Muscle of leg (tissue), 11 donors: ENCODE data around the gene KLK12. TPM values are rescaled to one million over a fixed set of nuclear protein-coding genes. Genes with fewer than 3 reads are reported as not detected.

Source experiments
- DNase-seq: peaks from one replicate; pipeline ENCODE4 v3.0.0; 2013
- H3K27ac ChIP-seq: one replicate; pipeline ENCODE4 v1.5.1; 2013; ENCODE audit warnings: mild to moderate bottlenecking, low read length, control low read depth
- H3K27me3 ChIP-seq: one replicate; pipeline ENCODE4 v1.6.1; 2013; ENCODE audit warnings: low read length; ENCODE audit not compliant: control insufficient read depth, insufficient read depth
- H3K36me3 ChIP-seq: one replicate; pipeline ENCODE4 v1.6.1; 2013; ENCODE audit warnings: low read length; ENCODE audit not compliant: control insufficient read depth, insufficient read depth
- H3K4me1 ChIP-seq: one replicate; pipeline ENCODE4 v1.6.1; 2013; ENCODE audit warnings: low read length; ENCODE audit not compliant: control insufficient read depth, insufficient read depth
- H3K4me3 ChIP-seq: one replicate; pipeline ENCODE4 v1.5.1; 2013; ENCODE audit warnings: low read length, control low read depth
- H3K9me3 ChIP-seq: replicated peaks from 2 replicates; pipeline ENCODE4 v1.6.1; 2013; ENCODE audit warnings: low read depth, low read length; ENCODE audit not compliant: control insufficient read depth
- WGBS: methylation state at CpG from one replicate; pipeline ENCODE4 v1.1.5; 2013; ENCODE audit warnings: missing lambda C conversion rate; ENCODE audit not compliant: insufficient coverage; 5-methylcytosine and 5-hydroxymethylcytosine counted together
- polyA plus RNA-seq, 8 donors: library from polyadenylated mRNA; unstranded; fragments of 120-200 nt; gene quantifications; one replicate each; pipeline versions ENCODE4 v1.2.1 to v1.2.3, GENCODE V29; 2013; ENCODE audit warnings: inconsistent platforms in 1 of 8, low replicate concordance in 1 of 8; ENCODE audit not compliant: insufficient read length in 8 of 8, insufficient read depth in 1 of 8
- total RNA-seq: library from RNA; stranded (reverse); fragments of 120-200 nt; gene quantifications from one replicate; pipeline ENCODE4 v1.2.4, GENCODE V29; 2013

Gene KLK12
- total and polyA plus RNA-seq, 9 donors = not detected

- DNase-seq = no peak
- H3K9me3 ChIP-seq = no peaks in the 10 kb centered on the region
- peaks cover 6% of the 10 kb centered on the region for H3K27me3 ChIP-seq
- H3K4me1 ChIP-seq = no peaks in the 10 kb centered on the region
- H3K27ac ChIP-seq = no peak overlapping the region
- no peaks in the 10 kb centered on the region for H3K36me3 ChIP-seq
- H3K4me3 ChIP-seq = no peak overlapping the region
- no CpG with 5 or more reads among the region's 7 CpGs for WGBS
Observed at GRCh38 chr19:51059715-51060114, 24.9 kb upstream of the KLK12 start.

GRCh38 chr19:51055866-51056265 is 21.1 kb upstream of the KLK12 start:
- Histone ChIP-seq H3K4me1 (no peaks in the 10 kb centered on the region), H3K4me3 (no peak overlapping the region), H3K9me3 (no peaks in the 10 kb centered on the region), H3K27ac (no peak overlapping the region), H3K27me3 (no peaks in the 10 kb centered on the region), H3K36me3 (no peaks in the 10 kb centered on the region)
- no peak for DNase-seq

GRCh38 chr19:51047031-51047335 is 12.2 kb upstream of the KLK12 start:
- no peaks in the 10 kb centered on the region for H3K4me1 ChIP-seq
- H3K27me3 ChIP-seq = no peaks in the 10 kb centered on the region
- H3K27ac ChIP-seq = no peak overlapping the region
- no peaks in the 10 kb centered on the region for H3K9me3 ChIP-seq
- H3K4me3 ChIP-seq = no peak overlapping the region
- no peaks in the 10 kb centered on the region for H3K36me3 ChIP-seq
- DNase-seq = no peak
- 10% methylated on average over 2 of the region's 4 CpGs for WGBS

- H3K9me3 ChIP-seq = no peaks in the 10 kb centered on the region
- H3K4me1 ChIP-seq = no peaks in the 10 kb centered on the region
- no peaks in the 10 kb centered on the region for H3K27me3 ChIP-seq
- DNase-seq = no peak
- H3K4me3 ChIP-seq = no peak overlapping the region
- 69% methylated on average over 8 of the region's 11 CpGs for WGBS
- H3K27ac ChIP-seq = no peak overlapping the region
- no peaks in the 10 kb centered on the region for H3K36me3 ChIP-seq
Observed at GRCh38 chr19:51044327-51044726, 9.5 kb upstream of the KLK12 start.

- no peaks in the 10 kb centered on the region for H3K36me3 ChIP-seq
- WGBS = 93% methylated on average over 7 of the region's 9 CpGs
- H3K27ac ChIP-seq = no peak overlapping the region
- no peaks in the 10 kb centered on the region for H3K4me1 ChIP-seq
- H3K27me3 ChIP-seq = no peaks in the 10 kb centered on the region
- no peak overlapping the region for H3K4me3 ChIP-seq
- DNase-seq = no peak
- H3K9me3 ChIP-seq = no peaks in the 10 kb centered on the region
Observed at GRCh38 chr19:51043497-51043896, 8.7 kb upstream of the KLK12 start.

GRCh38 chr19:51040151-51040550 is 5.3 kb upstream of the KLK12 start:
- no peaks in the 10 kb centered on the region for H3K4me1 ChIP-seq
- no peak for DNase-seq
- H3K27ac ChIP-seq = no peak overlapping the region
- no peaks in the 10 kb centered on the region for H3K9me3 ChIP-seq
- no peaks in the 10 kb centered on the region for H3K36me3 ChIP-seq
- H3K4me3 ChIP-seq = no peak overlapping the region
- WGBS = no CpG with 5 or more reads among the region's 6 CpGs
- no peaks in the 10 kb centered on the region for H3K27me3 ChIP-seq

- no peak for DNase-seq
- Histone ChIP-seq H3K9me3 (no peaks in the 10 kb centered on the region), H3K4me3 (no peak overlapping the region), H3K4me1 (no peaks in the 10 kb centered on the region), H3K36me3 (no peaks in the 10 kb centered on the region), H3K27ac (no peak overlapping the region), H3K27me3 (peaks cover 2% of the 10 kb centered on the region)
- WGBS = 54% methylated on average over 6 of the region's 9 CpGs
Observed at GRCh38 chr19:51036519-51036918, 1.7 kb upstream of the KLK12 start.

- WGBS = 90% methylated on average over 28 of the region's 28 CpGs
- Histone ChIP-seq H3K36me3 (no peaks in the 10 kb centered on the region), H3K4me3 (no peak overlapping the region), H3K27me3 (peaks cover 6% of the 10 kb centered on the region), H3K4me1 (no peaks in the 10 kb centered on the region), H3K9me3 (no peaks in the 10 kb centered on the region), H3K27ac (no peak overlapping the region)
- no peak for DNase-seq
Observed at GRCh38 chr19:51031880-51032225, 2.9 kb downstream of the KLK12 start.

GRCh38 chr19:51031220-51031879 is 3.5 kb downstream of the KLK12 start:
- H3K4me3 ChIP-seq = no peak overlapping the region
- no peak overlapping the region for H3K27ac ChIP-seq
- no peaks in the 10 kb centered on the region for H3K36me3 ChIP-seq
- no peak for DNase-seq
- H3K9me3 ChIP-seq = no peaks in the 10 kb centered on the region
- 89% methylated on average over 4 of the region's 7 CpGs for WGBS
- H3K27me3 ChIP-seq = peaks cover 6% of the 10 kb centered on the region
- H3K4me1 ChIP-seq = no peaks in the 10 kb centered on the region

GRCh38 chr19:51030631-51031030 is 4.2 kb downstream of the KLK12 start:
- 81% methylated on average over 13 of the region's 13 CpGs for WGBS
- Histone ChIP-seq H3K36me3 (no peaks in the 10 kb centered on the region), H3K9me3 (no peaks in the 10 kb centered on the region), H3K4me3 (no peak overlapping the region), H3K27ac (no peak overlapping the region), H3K4me1 (no peaks in the 10 kb centered on the region), H3K27me3 (peaks cover 9% of the 10 kb centered on the region)
- no peak for DNase-seq

GRCh38 chr19:51029718-51030117 is 5.1 kb downstream of the KLK12 start:
- Histone ChIP-seq H3K27me3 (peaks cover 14% of the 10 kb centered on the region), H3K4me1 (no peaks in the 10 kb centered on the region), H3K9me3 (no peaks in the 10 kb centered on the region), H3K36me3 (no peaks in the 10 kb centered on the region), H3K4me3 (no peak overlapping the region), H3K27ac (no peak overlapping the region)
- 40% methylated on average over 1 of the region's 2 CpGs for WGBS
- no peak for DNase-seq
